SK-N-SH (cell line): ENCODE measurements around the gene PRPF6. TPM values are rescaled to one million over a fixed set of nuclear protein-coding genes. Genes with fewer than 3 reads are reported as not detected.

Experiments used
- CTCF ChIA-PET: fragments of 300-600, 350-600 bp; formaldehyde crosslinking; extraction: SDS; loops from one replicate; lab custom pipeline; 2021; lab: Yijun Ruan, JAX
- POLR2A ChIA-PET: fragments of 350-600 bp; sonication (Branson Sonifier 250); formaldehyde crosslinking; extraction: SDS; loops from one replicate; lab custom pipeline; 2020; ENCODE audit warnings: antibody characterized with exemption, inconsistent platforms; lab: Yijun Ruan, JAX
- DNase-seq: peaks from one replicate; pipeline ENCODE4 v3.0.0; 2012
- H2AFZ ChIP-seq: fragments of 200-600 bp; sonication (generic); 2 replicates; pipeline ENCODE4 v1.8.1; 2016; ENCODE audit warnings: antibody characterized with exemption, mild to moderate bottlenecking, low read depth
- H3F3A ChIP-seq: fragments of 200-600 bp; sonication (generic); replicated peaks from 2 replicates; pipeline ENCODE3; 2016; ENCODE audit warnings: antibody characterized with exemption, mild to moderate bottlenecking; ENCODE audit not compliant: insufficient read depth
- H3K27ac ChIP-seq, 2 experiments: fragments of 200-500 bp in 1 of 2; fragments of 200-600 bp in 1 of 2; sonication (Bioruptor generic) in 1 of 2; sonication (generic), shearing (Covaris generic) in 1 of 2; 2 replicates each; pipeline versions ENCODE4 v1.5.1 to v1.6.1; 2014 to 2016; ENCODE audit warnings: low read depth in 2 of 2, inconsistent platforms in 1 of 2, low read length in 1 of 2, mild to moderate bottlenecking in 1 of 2, mixed read lengths in 1 of 2
- H3K27me3 ChIP-seq: fragments of 200-600 bp; sonication (generic), shearing (Covaris generic); 2 replicates; pipeline ENCODE4 v1.6.1; 2016; ENCODE audit warnings: mixed run types; ENCODE audit not compliant: insufficient read depth
- H3K36me3 ChIP-seq, 2 experiments: fragments of 200-500 bp in 1 of 2; fragments of 200-600 bp in 1 of 2; sonication (Bioruptor generic) in 1 of 2; sonication (generic) in 1 of 2; replicated peaks in 1 of 2; 2 replicates each; pipeline versions ENCODE3 to v1.5.1; 2014 to 2016; ENCODE audit warnings: low read length in 1 of 2, mild to moderate bottlenecking in 1 of 2; ENCODE audit not compliant: insufficient read depth in 2 of 2, control insufficient read depth in 1 of 2
- H3K4me1 ChIP-seq, 2 experiments: fragments of 200-500 bp in 1 of 2; fragments of 200-600 bp in 1 of 2; sonication (Bioruptor generic) in 1 of 2; sonication (generic), shearing (Covaris generic) in 1 of 2; 2 replicates each; pipeline versions ENCODE4 v1.5.1 to v1.6.1; 2014 to 2016; ENCODE audit warnings: low read depth in 1 of 2, low read length in 1 of 2, mixed run types in 1 of 2; ENCODE audit not compliant: insufficient read depth in 2 of 2, control insufficient read depth in 1 of 2
- H3K4me2 ChIP-seq: fragments of 200-600 bp; sonication (generic), shearing (Covaris generic); 2 replicates; pipeline ENCODE4 v1.6.1; 2017; ENCODE audit warnings: mixed run types
- H3K4me3 ChIP-seq, 2 experiments: fragments of 200-500 bp in 1 of 2; fragments of 200-600 bp in 1 of 2; sonication (Bioruptor generic) in 1 of 2; sonication (generic), shearing (Covaris generic) in 1 of 2; 2 replicates each; pipeline versions ENCODE4 v1.5.1 to v1.8.1; 2014 to 2016; ENCODE audit warnings: low read depth in 2 of 2, inconsistent platforms in 1 of 2, low read length in 1 of 2, mild to moderate bottlenecking in 1 of 2, mixed read lengths in 1 of 2, moderate library complexity in 1 of 2
- H3K79me2 ChIP-seq: fragments of 200-600 bp; sonication (generic); 2 replicates; pipeline ENCODE4 v1.8.1; 2017; ENCODE audit warnings: mild to moderate bottlenecking; ENCODE audit not compliant: insufficient read depth
- H3K9ac ChIP-seq: fragments of 200-600 bp; sonication (generic); 2 replicates; pipeline ENCODE4 v1.6.1; 2017; ENCODE audit warnings: mixed run types
- H3K9me2 ChIP-seq: fragments of 200-600 bp; sonication (generic); 2 replicates; pipeline ENCODE4 v1.6.1; 2017; ENCODE audit warnings: mixed run types
- H3K9me3 ChIP-seq: fragments of 200-600 bp; sonication (generic); 2 replicates; pipeline ENCODE4 v1.6.1; 2017; ENCODE audit warnings: mixed run types, mild to moderate bottlenecking, moderate library complexity
- H4K20me1 ChIP-seq: fragments of 200-600 bp; sonication (generic); 2 replicates; pipeline ENCODE4 v1.6.1; 2017; ENCODE audit warnings: mild to moderate bottlenecking, mixed run types; ENCODE audit not compliant: insufficient read depth
- CHD2 ChIP-seq: fragments of 150-350 bp; IDR thresholded peaks from 2 replicates; pipeline ENCODE4 v1.6.1; 2018; ENCODE audit warnings: low read length; ENCODE audit not compliant: partially characterized antibody
- EP300 ChIP-seq, 2 experiments: IDR thresholded peaks; 2 replicates each; pipeline versions ENCODE4 v1.4.0 to v1.6.1; 2012; ENCODE audit warnings: borderline replicate concordance in 1 of 2, low read depth in 1 of 2, low read length in 1 of 2
- NRF1 ChIP-seq: IDR thresholded peaks from 2 replicates; pipeline ENCODE4 v1.6.1; 2012; ENCODE audit warnings: low read depth, mild to moderate bottlenecking, low read length
- RAD21 ChIP-seq: IDR thresholded peaks from 2 replicates; pipeline ENCODE4 v1.6.1; 2012; ENCODE audit warnings: mild to moderate bottlenecking, low read length
- SMC3 ChIP-seq: IDR thresholded peaks from 2 replicates; pipeline ENCODE4 v1.6.1; 2012; ENCODE audit warnings: low read depth, low read length, improper control_type of control experiment
- YY1 ChIP-seq: IDR thresholded peaks from 2 replicates; pipeline ENCODE4 v1.4.0; 2012; ENCODE audit warnings: low read depth, mild to moderate bottlenecking
- WGBS: methylation state at CpG from one replicate; pipeline ENCODE4 v1.1.6; 2017; ENCODE audit warnings: low lambda C conversion rate; 5-methylcytosine and 5-hydroxymethylcytosine counted together
- polyA plus RNA-seq, 3 experiments: library from polyadenylated mRNA; depleted of rRNA; stranded (reverse); fragments of >200 nt; gene quantifications; 2 replicates each; pipeline ENCODE4 v1.2.3, GENCODE V29; 2012
- TF ChIP-seq, protein P1 (sequence below): fragments of 200-600 bp; sonication (generic); IDR thresholded peaks from 2 replicates; pipeline ENCODE4 v1.6.1; 2017; ENCODE audit warnings: antibody characterized with exemption, mild to moderate bottlenecking, moderate library complexity
- TF ChIP-seq, protein P2 (sequence below): IDR thresholded peaks from 2 replicates; pipeline ENCODE4; 2012
- TF ChIP-seq, protein P3 (sequence below): IDR thresholded peaks from 2 replicates; pipeline ENCODE4 v1.6.1; 2012; ENCODE audit warnings: mild to moderate bottlenecking, low read depth, low read length, moderate library complexity
- TF ChIP-seq, protein P4 (sequence below): IDR thresholded peaks from 2 replicates; pipeline ENCODE4 v1.4.0; 2012; ENCODE audit warnings: low read depth
- TF ChIP-seq, protein P5 (sequence below): fragments of 150-350 bp; IDR thresholded peaks from 2 replicates; pipeline ENCODE4 v1.6.1; 2016; ENCODE audit warnings: mild to moderate bottlenecking, low read depth, low read length

The PRPF6 gene
- polyA plus RNA-seq, 1 of the 3 experiments (the other 2 are of a cell fraction), result 59.1 TPM

DNA sequence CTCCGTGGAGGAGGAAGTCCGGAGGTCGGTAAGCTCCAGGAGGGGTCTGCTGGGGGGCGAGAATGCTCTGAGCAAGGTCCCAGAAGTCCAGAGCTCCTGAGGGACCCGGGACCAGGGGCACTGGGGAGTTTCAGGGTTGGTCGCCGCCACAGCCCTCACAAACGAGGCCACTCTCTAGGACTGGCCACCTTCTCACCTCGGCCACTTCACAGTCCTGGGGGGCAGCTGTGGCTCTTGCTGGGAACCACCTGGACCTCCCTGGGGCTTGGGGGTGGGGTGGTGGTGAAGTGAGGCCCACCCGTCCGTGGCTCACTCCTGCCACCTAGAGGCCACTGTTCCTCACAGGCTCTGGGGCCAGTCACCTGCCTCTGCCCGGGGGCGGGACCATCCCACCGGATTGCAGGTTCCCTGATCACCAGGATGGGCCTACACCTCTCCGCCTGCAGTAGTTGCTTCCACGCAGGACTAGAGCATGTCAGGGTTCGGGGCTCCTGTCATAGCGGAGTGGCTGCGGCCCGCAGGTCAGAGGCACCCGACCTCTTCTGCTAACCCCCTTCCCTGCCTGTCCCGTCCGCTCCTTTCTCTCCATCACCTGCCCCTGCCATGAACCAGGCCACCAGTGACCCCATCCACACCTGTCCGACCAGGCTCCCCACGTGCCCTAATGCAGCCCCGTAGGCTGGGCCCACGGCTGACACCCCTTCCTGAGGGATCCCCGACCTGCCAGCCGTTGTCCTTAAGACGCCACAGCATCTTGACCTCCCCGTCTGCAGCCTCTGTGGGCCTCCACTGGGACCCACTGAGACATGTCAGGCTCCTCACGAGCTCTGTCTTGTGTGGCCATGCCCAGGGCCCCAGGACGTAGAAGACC lies 76.9 kb downstream of the PRPF6 start:
- TF ChIP-seq, protein P1, sequence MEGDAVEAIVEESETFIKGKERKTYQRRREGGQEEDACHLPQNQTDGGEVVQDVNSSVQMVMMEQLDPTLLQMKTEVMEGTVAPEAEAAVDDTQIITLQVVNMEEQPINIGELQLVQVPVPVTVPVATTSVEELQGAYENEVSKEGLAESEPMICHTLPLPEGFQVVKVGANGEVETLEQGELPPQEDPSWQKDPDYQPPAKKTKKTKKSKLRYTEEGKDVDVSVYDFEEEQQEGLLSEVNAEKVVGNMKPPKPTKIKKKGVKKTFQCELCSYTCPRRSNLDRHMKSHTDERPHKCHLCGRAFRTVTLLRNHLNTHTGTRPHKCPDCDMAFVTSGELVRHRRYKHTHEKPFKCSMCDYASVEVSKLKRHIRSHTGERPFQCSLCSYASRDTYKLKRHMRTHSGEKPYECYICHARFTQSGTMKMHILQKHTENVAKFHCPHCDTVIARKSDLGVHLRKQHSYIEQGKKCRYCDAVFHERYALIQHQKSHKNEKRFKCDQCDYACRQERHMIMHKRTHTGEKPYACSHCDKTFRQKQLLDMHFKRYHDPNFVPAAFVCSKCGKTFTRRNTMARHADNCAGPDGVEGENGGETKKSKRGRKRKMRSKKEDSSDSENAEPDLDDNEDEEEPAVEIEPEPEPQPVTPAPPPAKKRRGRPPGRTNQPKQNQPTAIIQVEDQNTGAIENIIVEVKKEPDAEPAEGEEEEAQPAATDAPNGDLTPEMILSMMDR, result peak; percentile 80
- TF ChIP-seq NRF1, result no peak
- TF ChIP-seq, protein P2, sequence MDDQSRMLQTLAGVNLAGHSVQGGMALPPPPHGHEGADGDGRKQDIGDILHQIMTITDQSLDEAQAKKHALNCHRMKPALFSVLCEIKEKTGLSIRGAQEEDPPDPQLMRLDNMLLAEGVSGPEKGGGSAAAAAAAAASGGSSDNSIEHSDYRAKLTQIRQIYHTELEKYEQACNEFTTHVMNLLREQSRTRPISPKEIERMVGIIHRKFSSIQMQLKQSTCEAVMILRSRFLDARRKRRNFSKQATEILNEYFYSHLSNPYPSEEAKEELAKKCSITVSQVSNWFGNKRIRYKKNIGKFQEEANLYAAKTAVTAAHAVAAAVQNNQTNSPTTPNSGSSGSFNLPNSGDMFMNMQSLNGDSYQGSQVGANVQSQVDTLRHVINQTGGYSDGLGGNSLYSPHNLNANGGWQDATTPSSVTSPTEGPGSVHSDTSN, result no peak
- TF ChIP-seq, protein P3, sequence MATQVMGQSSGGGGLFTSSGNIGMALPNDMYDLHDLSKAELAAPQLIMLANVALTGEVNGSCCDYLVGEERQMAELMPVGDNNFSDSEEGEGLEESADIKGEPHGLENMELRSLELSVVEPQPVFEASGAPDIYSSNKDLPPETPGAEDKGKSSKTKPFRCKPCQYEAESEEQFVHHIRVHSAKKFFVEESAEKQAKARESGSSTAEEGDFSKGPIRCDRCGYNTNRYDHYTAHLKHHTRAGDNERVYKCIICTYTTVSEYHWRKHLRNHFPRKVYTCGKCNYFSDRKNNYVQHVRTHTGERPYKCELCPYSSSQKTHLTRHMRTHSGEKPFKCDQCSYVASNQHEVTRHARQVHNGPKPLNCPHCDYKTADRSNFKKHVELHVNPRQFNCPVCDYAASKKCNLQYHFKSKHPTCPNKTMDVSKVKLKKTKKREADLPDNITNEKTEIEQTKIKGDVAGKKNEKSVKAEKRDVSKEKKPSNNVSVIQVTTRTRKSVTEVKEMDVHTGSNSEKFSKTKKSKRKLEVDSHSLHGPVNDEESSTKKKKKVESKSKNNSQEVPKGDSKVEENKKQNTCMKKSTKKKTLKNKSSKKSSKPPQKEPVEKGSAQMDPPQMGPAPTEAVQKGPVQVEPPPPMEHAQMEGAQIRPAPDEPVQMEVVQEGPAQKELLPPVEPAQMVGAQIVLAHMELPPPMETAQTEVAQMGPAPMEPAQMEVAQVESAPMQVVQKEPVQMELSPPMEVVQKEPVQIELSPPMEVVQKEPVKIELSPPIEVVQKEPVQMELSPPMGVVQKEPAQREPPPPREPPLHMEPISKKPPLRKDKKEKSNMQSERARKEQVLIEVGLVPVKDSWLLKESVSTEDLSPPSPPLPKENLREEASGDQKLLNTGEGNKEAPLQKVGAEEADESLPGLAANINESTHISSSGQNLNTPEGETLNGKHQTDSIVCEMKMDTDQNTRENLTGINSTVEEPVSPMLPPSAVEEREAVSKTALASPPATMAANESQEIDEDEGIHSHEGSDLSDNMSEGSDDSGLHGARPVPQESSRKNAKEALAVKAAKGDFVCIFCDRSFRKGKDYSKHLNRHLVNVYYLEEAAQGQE, result no peak
- TF ChIP-seq EP300 (IDR thresholded peaks at IDR 0.05; ENCODE audit: borderline replicate concordance in 1 of 2, low read depth in 1 of 2, low read length in 1 of 2), result no peak
- TF ChIP-seq CHD2, result peak; percentile 72
- TF ChIP-seq YY1, result no peak
- TF ChIP-seq SMC3, result peak; percentile 60
- TF ChIP-seq, protein P4, sequence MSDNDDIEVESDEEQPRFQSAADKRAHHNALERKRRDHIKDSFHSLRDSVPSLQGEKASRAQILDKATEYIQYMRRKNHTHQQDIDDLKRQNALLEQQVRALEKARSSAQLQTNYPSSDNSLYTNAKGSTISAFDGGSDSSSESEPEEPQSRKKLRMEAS, result no peak
- TF ChIP-seq, protein P5, sequence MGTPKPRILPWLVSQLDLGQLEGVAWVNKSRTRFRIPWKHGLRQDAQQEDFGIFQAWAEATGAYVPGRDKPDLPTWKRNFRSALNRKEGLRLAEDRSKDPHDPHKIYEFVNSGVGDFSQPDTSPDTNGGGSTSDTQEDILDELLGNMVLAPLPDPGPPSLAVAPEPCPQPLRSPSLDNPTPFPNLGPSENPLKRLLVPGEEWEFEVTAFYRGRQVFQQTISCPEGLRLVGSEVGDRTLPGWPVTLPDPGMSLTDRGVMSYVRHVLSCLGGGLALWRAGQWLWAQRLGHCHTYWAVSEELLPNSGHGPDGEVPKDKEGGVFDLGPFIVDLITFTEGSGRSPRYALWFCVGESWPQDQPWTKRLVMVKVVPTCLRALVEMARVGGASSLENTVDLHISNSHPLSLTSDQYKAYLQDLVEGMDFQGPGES, result no peak
- TF ChIP-seq RAD21, result peak; percentile 78
- H4K20me1 ChIP-seq, result no peaks in the 10 kb centered on the region
- H3K4me3 ChIP-seq, result no peak overlapping the region; a peak in 1 of 4 replicates
- ChIA-PET CTCF (interaction anchor here (0.6 to 4.6 kb wide), 22 partner anchors 9 to 181 kb away, joined by 3 to 61 read pairs (median 4); partner anchors contain the start of genes LKAAEAR1, OPRL1, PRPF6 and RGS19), POLR2A (interaction anchor here (0.8 kb wide), 1 partner anchor 77 kb away, joined by 3 read pairs; the partner anchor contains the start of gene PRPF6)
- DNase-seq, result peak; percentile 95
- H3K4me2 ChIP-seq, result no peak overlapping the region
- H3K9ac ChIP-seq, result no peak overlapping the region
- no peak overlapping the region for H2AFZ ChIP-seq
- H3K36me3 ChIP-seq, result no peaks in the 10 kb centered on the region
- 33% methylated on average over 19 of the region's 33 CpGs for WGBS
- H3K79me2 ChIP-seq, result no peaks in the 10 kb centered on the region
- no peaks in the 10 kb centered on the region for H3K9me3 ChIP-seq
- no peaks in the 10 kb centered on the region for H3F3A ChIP-seq
- H3K9me2 ChIP-seq, result no peaks in the 10 kb centered on the region
- H3K27ac ChIP-seq, result no peak overlapping the region
- peaks cover 6 to 16% of the 10 kb centered on the region in 2 experiments; a peak in 1 of 4 replicates for H3K4me1 ChIP-seq
- no peaks in the 10 kb centered on the region for H3K27me3 ChIP-seq
